H1 (cell line): ENCODE measurements around the gene SYP. TPM values are rescaled to one million over a fixed set of nuclear protein-coding genes. Genes with fewer than 3 reads are reported as not detected.

Experiments
- CTCF ChIA-PET: fragments of 300-600 bp; sonication (Branson Sonifier 250); formaldehyde crosslinking; loops from one replicate; lab custom pipeline; 2021; ENCODE audit not compliant: partially characterized antibody; lab: Charles Lee
- POLR2A ChIA-PET: fragments of 300-600 bp; sonication (Branson Sonifier 250); formaldehyde crosslinking; loops from one replicate; lab custom pipeline; 2021; ENCODE audit warnings: inconsistent platforms; ENCODE audit not compliant: partially characterized antibody; lab: Charles Lee
- DNase-seq, 2 experiments: peaks; one replicate each; pipeline versions ENCODE4 v3.0.0 to v3.0.0-alpha.2; 2010 to 2022; ENCODE audit warnings: low spot score in 2 of 2, low read depth in 1 of 2, mixed read lengths in 1 of 2
- FAIRE-seq: peaks from 2 replicates; lab custom pipeline; 2011; peaks lifted over from hg19 to GRCh38; lab: Jason Lieb, UNC
- H2AFZ ChIP-seq: 2 replicates; pipeline ENCODE4 v1.8.1; 2012; ENCODE audit warnings: low read length, inconsistent platforms
- H2AK5ac ChIP-seq: 2 replicates; pipeline ENCODE4 v1.6.1; 2013; ENCODE audit warnings: low read depth, low read length
- H2BK120ac ChIP-seq: replicated peaks from 2 replicates; pipeline ENCODE3; 2013; ENCODE audit warnings: low read depth, low read length, inconsistent platforms
- H2BK12ac ChIP-seq: 2 replicates; pipeline ENCODE4 v1.6.1; 2013; ENCODE audit warnings: low read depth, low read length
- H2BK15ac ChIP-seq: 2 replicates; pipeline ENCODE4 v1.6.1; 2013; ENCODE audit warnings: low read length
- H2BK20ac ChIP-seq: 2 replicates; pipeline ENCODE4 v1.6.1; 2013; ENCODE audit warnings: low read length
- H2BK5ac ChIP-seq: 2 replicates; pipeline ENCODE4 v1.6.1; 2013; ENCODE audit warnings: low read depth, low read length
- H3K14ac ChIP-seq: 2 replicates; pipeline ENCODE4 v1.6.1; 2013; ENCODE audit warnings: inconsistent platforms; ENCODE audit not compliant: insufficient read length
- H3K18ac ChIP-seq: 2 replicates; pipeline ENCODE4 v1.6.1; 2013; ENCODE audit warnings: low read length; ENCODE audit errors: extremely low read depth
- H3K23ac ChIP-seq: 2 replicates; pipeline ENCODE4 v1.6.1; 2013; ENCODE audit warnings: inconsistent platforms; ENCODE audit not compliant: insufficient read length
- H3K23me2 ChIP-seq: 2 replicates; pipeline ENCODE4 v1.6.1; 2013; ENCODE audit warnings: low read depth, low read length
- H3K27ac ChIP-seq: 2 replicates; pipeline ENCODE4 v1.6.1; 2011; ENCODE audit warnings: low read depth, low read length, inconsistent platforms
- H3K27me3 ChIP-seq, 4 experiments: replicated peaks in 1 of 4; 1 replicate in 1 of 4; 2 replicates in 3 of 4; pipeline versions ENCODE4 v1.6.1 to v1.8.1; 2011 to 2013; ENCODE audit warnings: low read length in 3 of 4, mild to moderate bottlenecking in 3 of 4, inconsistent platforms in 2 of 4, mixed read lengths in 2 of 4, moderate library complexity in 1 of 4; ENCODE audit not compliant: control insufficient read depth in 3 of 4, insufficient read depth in 3 of 4; ENCODE audit errors: extremely low read depth in 1 of 4
- H3K36me3 ChIP-seq, 4 experiments: 2 replicates each; pipeline versions ENCODE4 v1.6.1 to v1.8.1; 2011 to 2013; ENCODE audit warnings: mild to moderate bottlenecking in 4 of 4, low read length in 3 of 4, moderate library complexity in 2 of 4, control low read depth in 1 of 4, inconsistent platforms in 1 of 4; ENCODE audit not compliant: insufficient read depth in 4 of 4, control insufficient read depth in 2 of 4
- H3K4ac ChIP-seq: replicated peaks from 2 replicates; pipeline ENCODE3; 2013; ENCODE audit warnings: low read length, low read depth, mixed read lengths, inconsistent platforms; ENCODE audit not compliant: insufficient read length
- H3K4me1 ChIP-seq, 4 experiments: replicated peaks in 1 of 4; 1 replicate in 1 of 4; 2 replicates in 3 of 4; pipeline versions ENCODE4 v1.6.1 to v1.8.1; 2011 to 2013; ENCODE audit warnings: low read length in 3 of 4, inconsistent platforms in 2 of 4, mixed read lengths in 1 of 4; ENCODE audit not compliant: insufficient read depth in 4 of 4, control insufficient read depth in 3 of 4
- H3K4me2 ChIP-seq, 2 experiments: 2 replicates each; pipeline versions ENCODE4 v1.6.1 to v1.8.1; 2011 to 2013; ENCODE audit warnings: low read depth in 2 of 2, low read length in 2 of 2, control low read depth in 1 of 2, inconsistent platforms in 1 of 2, mild to moderate bottlenecking in 1 of 2; ENCODE audit not compliant: insufficient read depth in 1 of 2
- H3K4me3 ChIP-seq, 4 experiments: fragments of 200-600, 300-600 bp in 1 of 4; sonication (generic), shearing (Covaris generic), sonication (Bioruptor Twin) in 1 of 4; 2 replicates each; pipeline versions ENCODE4 v1.5.1 to v1.8.1; 2011 to 2016; ENCODE audit warnings: low read length in 4 of 4, low read depth in 3 of 4, control low read depth in 2 of 4, inconsistent platforms in 2 of 4, mild to moderate bottlenecking in 2 of 4, mixed read lengths in 1 of 4, moderate library complexity in 1 of 4; ENCODE audit not compliant: insufficient read depth in 2 of 4; ENCODE audit errors: extremely low read depth in 1 of 4
- H3K56ac ChIP-seq: replicated peaks from 2 replicates; pipeline ENCODE3; 2013; ENCODE audit warnings: low read depth, mild to moderate bottlenecking, mixed read lengths, low read length, inconsistent platforms; ENCODE audit not compliant: insufficient read length
- H3K79me1 ChIP-seq: 2 replicates; pipeline ENCODE4 v1.6.1; 2013; ENCODE audit warnings: low read depth, low read length, control low read depth
- H3K79me2 ChIP-seq, 2 experiments: 2 replicates each; pipeline versions ENCODE4 v1.6.1 to v1.8.1; 2012 to 2013; ENCODE audit warnings: low read length in 2 of 2, mild to moderate bottlenecking in 2 of 2, inconsistent platforms in 1 of 2; ENCODE audit not compliant: insufficient read depth in 2 of 2, control insufficient read depth in 1 of 2
- H3K9ac ChIP-seq, 4 experiments: replicated peaks in 1 of 4; 1 replicate in 1 of 4; 2 replicates in 3 of 4; pipeline versions ENCODE4 v1.6.1 to v1.8.1; 2011 to 2013; ENCODE audit warnings: low read depth in 3 of 4, low read length in 3 of 4, control low read depth in 2 of 4, mild to moderate bottlenecking in 2 of 4, moderate library complexity in 2 of 4, inconsistent platforms in 1 of 4; ENCODE audit errors: extremely low read depth in 1 of 4
- H3K9me3 ChIP-seq, 2 experiments: 2 replicates each; pipeline versions ENCODE4 v1.6.1 to v1.8.1; 2012 to 2013; ENCODE audit warnings: mild to moderate bottlenecking in 2 of 2, moderate library complexity in 2 of 2, control low read depth in 1 of 2, inconsistent platforms in 1 of 2, low read depth in 1 of 2, low read length in 1 of 2, mixed read lengths in 1 of 2; ENCODE audit not compliant: insufficient read depth in 2 of 2
- H4K20me1 ChIP-seq, 2 experiments: replicated peaks in 1 of 2; 2 replicates each; pipeline versions ENCODE3 to v1.8.1; 2011 to 2013; ENCODE audit warnings: inconsistent platforms in 2 of 2, low read length in 2 of 2, mild to moderate bottlenecking in 1 of 2; ENCODE audit not compliant: insufficient read depth in 2 of 2, control insufficient read depth in 1 of 2
- H4K5ac ChIP-seq: 2 replicates; pipeline ENCODE4 v1.6.1; 2013; ENCODE audit warnings: low read length, low read depth, mixed read lengths, inconsistent platforms; ENCODE audit not compliant: insufficient read length
- H4K8ac ChIP-seq: 2 replicates; pipeline ENCODE4 v1.8.0; 2013; ENCODE audit warnings: mild to moderate bottlenecking, moderate library complexity, low read length, inconsistent platforms; ENCODE audit not compliant: insufficient read depth; ENCODE audit errors: extremely low read depth
- H4K91ac ChIP-seq: replicated peaks from 2 replicates; pipeline ENCODE3; 2013; ENCODE audit warnings: low read length, mixed read lengths, inconsistent platforms; ENCODE audit not compliant: insufficient read length
- WGBS, 2 experiments: shearing (Covaris generic) in 1 of 2; methylation state at CpG; one replicate each; pipeline versions ENCODE4 v1.1.6 to v1.1.7; 2013 to 2015; ENCODE audit warnings: low lambda C conversion rate in 2 of 2, mixed read lengths in 2 of 2, inconsistent platforms in 1 of 2, low coverage in 1 of 2, missing lambda C conversion rate in 1 of 2; ENCODE audit not compliant: insufficient replicate concordance in 2 of 2, insufficient coverage in 1 of 2, insufficient read length in 1 of 2; ENCODE audit errors: extremely low coverage in 1 of 2, missing lambda C conversion rate in 1 of 2; 5-methylcytosine and 5-hydroxymethylcytosine counted together
- polyA plus RNA-seq, 7 experiments: library from polyadenylated mRNA; depleted of rRNA in 3 of 7; stranded (reverse) in 5 of 7; unstranded in 2 of 7; fragments of >200 nt in 5 of 7; fragments of 200-250 nt in 2 of 7; gene quantifications; 1 replicate in 5 of 7; 2 replicates in 1 of 7; 4 replicates in 1 of 7; pipeline versions ENCODE4 v1.2.1 to v1.2.3, GENCODE V29; 2011 to 2013; ENCODE audit warnings: missing spikeins in 2 of 7, mixed read lengths in 2 of 7
- total RNA-seq: library from RNA; stranded (reverse); fragmentation: NEBNext Ultra II Directional; extraction: Animal tissue kit (Norgen Biotek cat#: 25700); gene quantifications from 2 replicates; pipeline ENCODE4 v1.2.1, GENCODE V29; 2021

Gene SYP
- total and polyA plus RNA-seq, 2 of the 8 experiments (the other 6 are each of a cell fraction or from before 2014, with no cell fraction given): 4.3 to 10.8 TPM

DNA sequence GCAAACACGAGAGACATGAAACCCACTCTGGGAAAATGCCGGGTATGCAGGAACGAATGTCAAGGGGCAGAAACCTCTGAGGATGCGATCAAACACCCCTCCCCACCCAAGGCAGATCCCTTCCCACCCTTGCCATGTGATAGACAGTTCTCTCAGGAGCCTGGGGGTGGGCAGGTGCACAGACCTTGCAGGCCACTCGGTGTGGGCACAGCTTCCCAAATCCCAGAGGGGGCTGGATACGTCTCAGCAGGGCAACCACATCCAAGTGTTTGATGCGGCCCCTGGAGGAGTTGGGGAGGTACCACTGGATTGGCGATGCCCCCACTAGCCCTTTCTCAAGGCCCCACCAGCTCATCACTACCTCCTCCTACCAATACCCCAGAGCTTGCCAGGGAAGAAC is 10.4 kb upstream of the SYP start:
- Histone ChIP-seq H4K5ac (no peak overlapping the region), H2BK5ac (no peak overlapping the region), H3K18ac (no peak overlapping the region; the same call in 1 of the 2 replicates), H3K27me3 (no peaks in the 10 kb centered on the region), H2AK5ac (no peak overlapping the region), H4K91ac (no peak overlapping the region), H3K79me1 (no peaks in the 10 kb centered on the region), H2BK15ac (no peak overlapping the region), H4K20me1 (no peaks in the 10 kb centered on the region), H3K14ac (no peak overlapping the region), H3K23me2 (no peaks in the 10 kb centered on the region), H4K8ac (no peak overlapping the region), H3K9me3 (no peaks in the 10 kb centered on the region), H3K4me2 (no peak overlapping the region), H2BK20ac (no peak overlapping the region), H3K79me2 (no peaks in the 10 kb centered on the region), H3K9ac (no peak overlapping the region), H3K4me1 (peaks cover 0 to 9% (median 2%) of the 10 kb centered on the region in 4 experiments; a peak in 2 of 7 replicates), H3K23ac (no peak overlapping the region), H3K56ac (no peak overlapping the region), H3K4ac (no peak overlapping the region), H3K36me3 (no peaks in the 10 kb centered on the region), H2BK12ac (no peak overlapping the region), H2BK120ac (no peak overlapping the region), H2AFZ (no peak overlapping the region), H3K27ac (no peak overlapping the region), H3K4me3 (no peak overlapping the region)
- whole genome bisulfite sequencing, 2 experiments: 80% methylated on average over 1 of the region's 8 CpGs; no CpG with 5 or more reads in 1 of the 2 experiments
- ChIA-PET POLR2A (interaction anchor here (1.0 kb wide), 1 partner anchor 10 kb away, joined by 3 read pairs; no protein-coding TSS in a partner anchor), CTCF (interaction anchor here (0.7 to 4.6 kb wide), 3 partner anchors 13 to 54 kb away, joined by 3 to 22 read pairs (median 3); no protein-coding TSS in a partner anchor)
- DNase-seq: no peak
- FAIRE-seq: no peak
